ENCODE data around the gene KPNA5. TPM values are rescaled to one million over a fixed set of nuclear protein-coding genes. Genes with fewer than 3 reads are reported as not detected.
"Not testable (repeated sequence)": the region's sequence is repeated elsewhere in the genome, so short reads cannot be mapped to it uniquely, and the experiment has no call there.

Gene KPNA5
- total RNA-seq, 1 donor from 2014 or later, result 5.7 TPM

DNA sequence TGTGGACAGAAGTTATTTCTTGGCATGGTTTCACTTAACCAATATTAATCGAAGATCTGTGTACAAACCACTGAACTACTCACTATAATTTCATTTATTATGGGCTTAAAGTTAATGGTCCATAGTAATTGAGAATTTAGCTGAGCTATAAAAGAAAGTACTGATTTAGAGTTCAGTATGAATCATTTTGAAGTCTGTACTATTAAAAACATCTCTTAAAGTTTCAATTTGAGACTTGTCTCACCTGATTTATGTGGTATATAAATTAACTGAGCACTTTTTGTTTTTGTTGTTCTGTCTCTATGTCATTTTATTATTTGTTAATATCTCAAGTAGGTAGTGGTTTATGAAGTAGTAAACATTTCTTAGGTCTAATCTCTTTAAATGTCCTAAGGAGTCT, 24.9 kb downstream of the KPNA5 start:
- ATAC-seq, result no peak

DNA sequence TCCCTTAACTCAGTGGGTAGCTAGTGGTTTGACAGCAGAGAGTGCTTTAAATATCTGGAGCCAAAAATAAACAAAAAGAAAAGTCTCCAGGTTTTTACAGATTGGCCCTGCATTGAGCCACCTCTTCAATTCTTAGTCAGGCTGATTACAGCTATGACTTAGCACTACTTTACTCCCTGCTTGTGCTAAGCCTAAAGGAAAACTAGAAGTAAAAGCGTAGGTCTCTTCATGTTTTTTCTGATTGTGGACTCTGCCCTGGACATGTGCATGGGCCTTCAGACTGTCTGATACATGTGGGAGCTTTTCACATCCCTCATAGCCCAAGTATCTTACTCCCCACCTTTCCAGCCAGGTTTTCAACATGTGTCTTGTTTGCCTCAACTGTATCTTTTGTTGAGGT, 33.3 kb downstream of the KPNA5 start:
- ATAC-seq, result no peak

DNA sequence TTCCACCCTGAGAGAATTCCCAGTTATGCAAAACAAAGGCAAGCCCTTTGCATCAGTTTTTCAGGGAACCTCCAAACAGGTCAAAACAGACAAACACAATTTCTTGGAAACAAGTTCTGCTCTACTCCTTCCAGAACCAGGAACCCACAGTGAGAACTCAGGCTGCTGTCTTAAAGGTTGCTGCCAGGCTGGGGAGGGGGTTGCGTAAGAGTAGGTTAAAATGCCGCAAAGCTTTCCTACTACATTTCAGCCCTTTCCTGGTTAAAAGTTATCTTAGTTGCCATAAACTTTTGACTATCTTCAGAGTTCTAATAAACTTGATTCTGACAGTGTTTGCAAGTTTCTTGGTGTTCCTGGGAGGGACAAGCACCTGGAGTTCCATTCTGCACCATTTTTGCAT, 33.8 kb downstream of the KPNA5 start:
- no peak for ATAC-seq

DNA sequence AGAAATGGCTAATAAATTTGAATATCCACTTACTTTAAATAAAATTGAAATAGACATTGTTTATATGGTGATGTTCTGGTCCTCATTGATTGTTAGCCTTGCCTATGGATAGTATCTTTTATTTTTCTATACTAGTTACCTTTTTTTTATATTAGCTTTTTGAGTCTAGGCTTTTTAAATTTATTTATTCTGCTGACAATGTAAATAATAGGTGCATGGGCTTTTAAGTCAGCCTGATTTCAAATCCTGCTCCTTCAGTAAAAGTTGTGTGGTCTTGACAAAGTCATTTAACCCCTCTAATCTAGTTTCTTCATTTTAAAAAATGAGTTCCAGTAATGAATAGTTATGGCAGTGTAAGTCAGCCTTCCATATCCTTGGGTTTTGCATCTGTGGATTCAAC, 45.9 kb downstream of the KPNA5 start:
- no peak for ATAC-seq

DNA sequence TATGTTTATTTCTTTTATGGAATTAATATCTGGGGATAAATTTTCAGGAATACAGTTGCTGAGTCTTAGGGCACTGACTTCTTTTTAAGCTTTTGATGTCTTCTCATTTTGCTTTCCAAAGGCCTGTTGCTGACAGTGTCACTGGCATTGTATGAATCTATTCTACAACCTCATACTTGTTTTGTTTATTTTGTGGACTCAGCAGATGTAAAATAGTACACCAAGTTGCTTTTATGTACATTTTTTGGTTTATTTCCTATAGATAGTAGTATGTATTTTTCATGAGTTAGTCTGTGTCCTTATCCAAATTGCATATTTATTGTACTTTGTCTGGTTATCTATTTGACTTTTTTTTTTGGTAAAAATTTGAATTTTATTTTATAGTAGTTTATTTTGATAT, 49.5 kb downstream of the KPNA5 start:
- no peak for ATAC-seq

DNA sequence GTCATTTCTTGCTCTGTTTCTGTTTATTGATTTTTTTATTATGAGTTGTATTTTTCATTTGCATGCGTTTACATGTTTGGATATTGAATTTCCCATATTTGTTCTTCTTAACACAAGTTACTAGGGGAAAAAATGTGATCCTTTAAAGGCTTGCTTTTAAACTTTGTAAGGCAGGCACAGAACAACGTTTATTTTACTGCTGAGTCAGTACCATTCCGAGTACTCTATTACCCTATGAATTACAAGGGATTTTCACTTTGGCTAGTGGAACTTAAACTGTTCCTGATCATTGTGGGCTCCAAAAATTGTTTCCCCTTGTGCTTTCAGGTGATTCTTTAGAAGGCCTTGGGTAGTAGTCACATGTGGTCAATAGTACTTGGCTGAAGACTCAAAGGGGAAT, 56.0 kb downstream of the KPNA5 start:
- no peak for ATAC-seq

DNA sequence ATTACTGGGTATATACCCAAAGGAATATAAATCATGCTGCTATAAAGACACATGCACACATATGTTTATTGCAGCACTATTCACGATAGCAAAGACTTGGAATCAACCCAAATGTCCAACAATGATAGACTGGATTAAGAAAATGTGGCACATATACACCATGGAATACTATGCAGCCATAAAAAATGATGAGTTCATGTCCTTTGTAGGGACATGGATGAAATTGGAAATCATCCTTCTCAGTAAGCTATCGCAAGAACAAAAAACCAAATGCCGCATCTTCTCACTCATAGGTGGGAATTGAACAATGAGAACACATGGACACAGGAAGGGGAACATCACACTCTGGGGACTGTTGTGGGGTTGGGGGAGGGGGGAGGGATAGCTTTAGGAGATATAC, 59.5 kb downstream of the KPNA5 start:
- not testable (repeated sequence) for ATAC-seq

DNA sequence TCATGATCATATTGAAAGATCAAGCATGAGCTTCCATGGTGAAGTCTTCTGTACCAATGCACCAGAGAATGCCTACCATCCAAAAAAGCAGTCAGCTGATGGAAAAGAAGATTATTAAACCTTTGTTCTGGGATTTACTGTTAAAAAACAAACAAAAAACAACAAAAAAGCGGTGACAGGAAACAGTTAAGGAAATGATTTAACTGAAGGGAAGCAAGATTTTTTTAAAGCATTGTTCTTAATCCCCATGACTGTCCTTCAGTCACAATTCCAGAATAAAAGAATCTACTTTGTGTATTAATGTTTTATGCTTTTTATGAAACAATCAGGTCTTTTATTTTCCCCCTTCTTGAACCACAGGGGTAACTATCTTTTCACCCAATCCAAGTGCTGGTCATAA, 60.6 kb downstream of the KPNA5 start:
- ATAC-seq, result no peak

DNA sequence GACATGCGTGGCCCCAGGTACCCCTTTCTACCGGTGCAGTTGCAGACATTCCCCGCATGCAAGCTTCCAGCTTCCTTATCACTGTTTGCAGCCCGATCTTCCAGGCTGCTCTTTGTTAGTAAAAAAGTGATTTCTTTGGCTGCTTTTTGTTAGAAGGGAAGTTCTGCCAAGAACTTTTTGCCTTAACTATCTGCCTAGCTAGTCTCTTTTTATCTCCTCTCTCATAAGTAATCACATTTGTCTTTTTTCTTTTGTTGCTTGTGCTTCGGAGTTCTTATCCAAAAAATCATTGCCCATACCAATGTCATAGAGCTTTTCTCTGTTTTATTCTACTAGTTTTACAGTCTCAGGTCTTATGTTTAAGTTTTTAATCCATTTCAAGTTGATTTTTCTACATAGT, 64.2 kb downstream of the KPNA5 start:
- no peak for ATAC-seq

DNA sequence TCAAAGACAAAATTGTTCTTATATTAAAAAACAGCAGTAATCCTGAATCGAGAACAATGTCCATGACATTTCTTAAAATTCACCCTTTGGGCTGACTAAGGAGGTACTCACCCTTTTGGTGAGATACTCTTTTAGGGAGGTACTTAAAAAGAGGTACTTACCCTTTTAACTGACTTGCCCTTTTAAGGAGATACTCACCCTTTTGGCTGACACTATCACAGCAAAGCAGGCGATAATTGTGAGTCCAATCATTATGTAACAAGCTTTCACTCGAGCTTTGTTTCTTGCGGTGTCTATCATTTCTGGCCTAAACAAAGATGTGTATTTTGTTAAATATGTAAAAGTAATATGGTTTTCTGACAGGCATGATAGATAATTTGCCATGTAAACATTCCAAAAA, 80.8 kb downstream of the KPNA5 start:
- ATAC-seq, result no peak

DNA sequence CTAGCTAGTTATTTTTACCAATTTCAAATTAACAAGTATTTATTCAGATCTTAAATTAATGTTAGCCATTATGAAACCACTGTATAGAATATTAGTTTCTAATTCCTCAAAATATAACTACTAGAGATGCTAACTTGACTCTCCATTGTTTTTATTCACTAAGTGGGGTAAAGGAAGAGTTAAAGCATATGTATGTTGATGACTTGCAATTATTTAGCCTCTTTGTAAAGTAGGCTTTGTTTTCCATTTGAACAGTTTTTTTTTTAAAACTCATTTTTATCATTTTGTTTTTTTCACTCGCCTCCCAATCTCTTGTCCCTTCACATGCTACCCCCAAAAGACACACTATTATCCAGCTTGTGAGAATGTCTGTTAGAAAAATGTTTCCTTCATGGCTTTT, 81.2 kb downstream of the KPNA5 start:
- no peak for ATAC-seq

DNA sequence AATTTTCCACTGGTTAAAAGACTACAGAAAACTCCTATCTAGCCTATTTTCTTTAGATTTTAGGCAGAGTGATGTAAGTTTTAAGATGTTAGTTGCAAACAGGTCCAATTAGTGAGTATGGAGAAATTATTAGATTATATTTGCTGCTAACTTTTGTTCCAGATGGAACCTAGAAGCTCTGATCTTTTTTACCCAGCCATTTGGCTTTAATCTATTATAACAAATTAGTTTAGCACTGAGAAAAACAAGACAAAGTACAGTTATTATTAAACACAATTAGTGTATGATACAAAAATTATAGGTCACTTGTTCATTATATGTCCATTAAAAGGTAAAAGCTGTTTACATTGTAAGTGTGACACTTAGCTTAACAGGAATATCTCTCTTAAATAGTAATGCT, 82.0 kb downstream of the KPNA5 start:
- ATAC-seq, result no peak

DNA sequence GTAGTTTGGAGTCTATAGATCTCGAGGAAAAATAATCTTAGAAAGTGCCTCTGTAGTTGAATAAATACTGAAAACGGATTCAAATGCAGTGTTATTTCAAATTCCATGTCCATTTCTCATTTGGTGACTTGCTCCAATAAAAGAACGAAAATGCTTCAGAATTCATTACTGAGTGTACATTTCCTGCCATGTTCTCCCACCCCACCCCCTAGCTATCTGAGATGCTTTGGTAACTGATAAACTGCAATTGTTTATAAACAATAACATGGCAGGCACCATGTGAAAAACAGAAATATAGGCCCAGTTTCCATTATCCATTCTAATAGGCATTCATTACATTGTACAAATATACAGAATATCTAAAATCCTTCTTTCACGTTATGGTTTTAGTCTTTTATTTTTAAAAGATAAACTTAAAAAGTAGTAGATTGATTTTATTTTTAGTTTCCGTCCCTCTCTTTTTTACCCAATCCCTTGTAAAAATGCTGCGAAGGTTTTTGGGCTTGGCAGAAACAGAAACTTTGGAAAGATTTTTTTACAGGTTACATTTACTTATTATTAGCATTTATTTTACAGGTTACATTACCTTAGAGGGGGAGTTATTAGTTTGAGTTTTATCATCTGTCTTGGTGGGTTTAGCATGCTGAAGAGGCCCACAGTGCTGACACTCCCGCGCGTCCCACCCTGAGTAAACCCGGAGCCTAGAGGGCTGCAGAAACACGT, 83.1 kb downstream of the KPNA5 start:
- ATAC-seq, result no peak

DNA sequence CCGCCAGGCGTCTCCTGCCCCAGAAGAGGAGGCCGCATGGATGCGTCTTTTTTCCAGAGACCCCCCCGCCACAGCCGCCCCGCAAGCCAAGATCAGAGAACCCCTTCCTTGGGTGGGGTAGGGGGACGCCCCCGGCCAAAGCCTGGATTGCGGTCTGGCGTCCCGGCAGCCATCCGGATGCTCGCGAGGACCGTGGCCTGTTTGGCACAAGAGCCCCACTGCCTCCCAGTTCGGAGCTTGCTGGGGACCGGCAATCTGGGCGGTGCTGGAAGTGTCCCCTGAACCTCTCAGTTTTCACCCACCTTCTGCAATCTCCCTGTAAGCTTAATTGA, 83.6 kb downstream of the KPNA5 start:
- no peak for ATAC-seq

DNA sequence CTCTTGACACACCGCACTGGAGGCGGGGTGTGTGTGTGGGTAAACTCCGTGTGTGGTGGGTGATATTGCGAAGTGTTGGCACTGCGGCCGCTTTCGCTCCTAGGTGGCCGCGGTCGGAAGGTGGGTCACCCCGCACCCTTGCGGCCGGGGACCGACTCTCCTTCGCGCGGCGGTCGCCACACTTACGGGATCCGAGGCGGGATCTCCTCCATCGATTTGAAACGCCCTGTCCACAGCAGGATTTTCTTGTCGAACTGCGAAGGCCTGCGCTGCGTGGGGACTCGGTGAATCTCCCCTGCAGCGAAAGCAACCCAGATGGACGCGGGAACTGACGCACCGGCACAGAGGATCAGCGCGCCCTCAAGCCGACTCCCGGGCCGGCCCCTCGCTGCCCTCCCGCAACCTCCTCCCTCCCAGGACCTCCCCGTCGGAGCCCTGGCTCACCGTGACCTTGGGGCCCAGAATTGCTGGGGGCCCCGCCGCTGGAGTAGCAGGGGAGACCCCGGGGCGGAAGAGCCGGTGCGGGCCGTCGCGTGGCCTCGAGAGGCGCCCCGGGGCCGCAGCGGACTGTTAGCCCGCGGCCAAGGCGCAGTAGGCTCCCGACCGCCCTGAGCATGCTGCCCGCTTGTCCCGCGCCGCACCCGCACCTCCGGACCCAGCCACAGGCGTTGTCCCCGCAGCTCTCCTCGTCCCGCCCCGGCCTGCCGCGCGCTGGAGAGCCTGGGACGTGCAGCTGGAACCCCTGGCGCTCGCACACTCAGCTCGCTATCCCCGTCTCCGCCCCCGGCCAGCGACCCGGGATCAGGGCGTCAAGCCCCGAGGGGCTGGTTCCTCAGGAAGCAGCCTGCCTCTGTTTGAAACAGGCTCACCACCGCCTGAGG, 84.2 kb downstream of the KPNA5 start, which contains the start of gene FAM162B:
Gene FAM162B (minus strand): TSS at position 759 of the 881 bp plus-strand sequence. CDS start 143 bp downstream, at position 616.
- ATAC-seq, result peak; percentile 31

DNA sequence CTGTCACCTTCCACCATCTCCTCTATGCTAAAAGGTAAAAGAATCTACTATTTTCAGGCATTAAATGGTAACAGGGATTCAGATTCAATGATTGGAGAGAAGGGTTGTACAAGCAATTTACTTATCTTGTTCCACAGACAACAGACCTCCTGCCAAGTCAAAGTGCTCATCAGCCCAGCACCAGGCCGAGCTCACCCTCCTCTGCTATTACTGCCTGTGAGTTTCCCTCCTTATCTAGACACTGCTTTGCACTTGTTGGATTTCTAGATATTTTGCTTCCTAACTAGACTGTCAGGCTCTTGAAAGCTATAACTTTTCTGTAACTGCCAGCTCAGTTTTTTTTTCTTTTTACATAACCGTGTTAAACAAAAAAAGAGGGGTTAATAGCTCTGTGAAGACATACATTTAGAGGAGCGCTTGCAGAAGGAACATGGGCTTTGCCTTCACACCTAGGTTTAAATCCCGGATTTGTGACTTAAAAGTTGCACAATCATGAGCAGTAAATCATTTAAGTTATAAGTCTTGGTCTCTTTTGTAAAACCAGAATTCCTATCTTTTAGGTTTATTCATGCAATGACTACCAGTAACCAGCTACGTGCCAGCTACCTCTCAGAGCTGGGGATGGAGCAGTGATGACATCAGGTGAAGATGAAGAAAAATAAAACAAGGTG, 85.6 kb downstream of the KPNA5 start:
- no peak for ATAC-seq

DNA sequence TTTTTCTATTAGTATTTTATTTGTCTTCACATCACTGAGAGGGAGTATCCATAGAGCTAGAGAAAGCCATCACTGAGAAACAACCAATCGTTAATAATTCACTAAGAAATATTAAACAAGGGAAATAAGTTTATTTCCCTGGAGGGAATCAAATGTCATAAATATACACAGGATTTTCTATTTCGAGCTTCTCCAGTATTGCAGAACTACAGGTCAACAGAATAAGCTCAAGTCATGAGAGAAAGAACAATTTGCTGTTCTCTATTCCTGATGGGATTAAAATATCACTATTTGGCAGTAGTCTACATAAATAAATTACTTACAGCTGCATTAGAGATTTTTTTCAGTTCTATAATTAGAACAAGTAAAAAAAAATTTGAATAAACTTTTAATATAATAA, 86.7 kb downstream of the KPNA5 start:
- no peak for ATAC-seq

DNA sequence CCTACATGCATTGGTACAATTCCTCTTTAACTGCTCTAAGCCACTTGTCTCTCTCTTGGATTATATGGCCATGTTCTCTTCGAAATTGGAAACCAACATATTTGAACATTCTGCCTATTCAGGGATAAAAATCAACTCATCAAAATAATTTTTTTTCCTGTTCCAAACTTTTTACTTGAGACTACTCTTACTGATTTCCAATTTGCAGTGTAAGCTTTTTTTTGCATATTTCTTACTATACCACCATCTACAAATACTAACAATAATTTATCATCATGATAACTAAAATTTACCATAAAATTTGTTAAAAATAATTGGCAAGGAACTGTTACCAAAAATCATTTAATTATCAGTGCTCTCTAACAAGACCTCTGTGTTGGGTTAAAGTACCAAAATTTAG, 91.4 kb downstream of the KPNA5 start:
- ATAC-seq, result no peak

DNA sequence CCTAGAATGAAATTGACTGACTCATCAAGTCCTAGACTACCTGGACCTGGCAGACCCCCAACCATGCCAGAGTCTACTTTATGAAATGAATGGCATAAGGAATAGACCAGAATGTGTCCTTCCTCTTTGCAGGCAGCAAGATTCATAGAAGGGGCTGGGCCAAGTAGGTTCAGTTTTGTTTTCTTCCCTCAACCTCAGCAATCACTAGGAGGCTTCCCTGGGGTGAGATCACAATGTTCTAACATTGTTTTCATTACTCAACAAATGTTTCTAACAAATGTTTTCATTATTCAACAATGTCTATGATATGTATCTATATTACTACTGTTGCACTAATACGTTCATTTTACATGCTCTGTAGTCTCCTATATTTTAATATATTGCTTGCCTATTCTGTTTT, 92.9 kb downstream of the KPNA5 start:
- no peak for ATAC-seq

DNA sequence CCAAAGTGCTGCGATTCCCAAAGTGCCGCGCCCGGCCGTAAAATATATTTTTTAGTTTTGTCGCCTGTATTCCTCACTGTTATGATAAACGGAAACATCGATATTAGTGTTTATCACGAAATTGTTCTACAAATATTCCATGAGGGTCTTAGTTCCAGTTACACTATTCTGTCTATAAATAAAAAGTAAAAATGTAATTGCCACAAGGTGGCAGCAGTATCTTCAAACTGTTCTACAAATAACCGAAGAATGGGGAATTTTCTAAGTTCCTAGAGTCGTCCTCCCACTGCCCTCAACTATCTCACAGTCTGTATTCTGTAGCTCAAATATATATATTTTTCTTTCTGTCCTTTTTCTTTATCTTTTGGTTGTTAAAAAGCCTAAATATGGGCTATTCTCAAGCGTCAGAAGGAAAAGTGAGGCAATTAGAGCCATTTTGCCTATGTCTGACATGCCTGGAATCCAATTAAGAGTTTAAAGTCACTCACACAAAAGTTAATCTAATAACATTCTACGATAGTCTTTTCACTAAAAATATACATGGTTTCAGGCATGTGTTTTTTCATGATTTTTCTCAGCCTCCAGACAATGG, 98.7 kb downstream of the KPNA5 start:
- ATAC-seq, result no peak

DNA sequence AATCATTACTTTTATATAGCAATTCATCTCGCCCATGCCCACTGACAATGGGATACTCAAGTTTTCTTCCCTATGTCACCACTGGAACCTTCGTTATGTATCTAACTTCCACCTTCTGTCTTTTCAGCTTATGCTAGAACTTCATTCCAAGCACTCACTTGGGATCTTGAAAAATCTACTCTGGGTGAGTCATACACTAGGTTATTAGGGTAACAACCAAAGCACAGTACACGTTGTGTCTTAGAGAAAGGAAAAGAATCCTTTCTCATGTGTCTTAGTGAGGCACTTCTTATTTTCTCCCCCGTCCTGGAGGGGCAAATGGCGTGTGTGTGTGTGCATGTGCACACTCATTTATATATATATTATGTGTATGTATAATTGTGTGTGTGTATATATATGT, 102.8 kb downstream of the KPNA5 start:
- no peak for ATAC-seq
